ENCODE data around the gene TRIM50.
"Not testable (repeated sequence)": the region's sequence is repeated elsewhere in the genome, so short reads cannot be mapped to it uniquely, and the experiment has no call there.

TRIM50 gene

GRCh38 chr7:73313521-73313906, 14.4 kb downstream of the TRIM50 start:
- no peak for DNase-seq (ENCODE audit: low spot score)

- no peak for DNase-seq (ENCODE audit: low spot score)
These were observed 14.9 kb downstream of the TRIM50 start for GRCh38 chr7:73312831-73313520.

- DNase-seq (ENCODE audit: low spot score): not testable (repeated sequence)
These were observed 16.5 kb downstream of the TRIM50 start for GRCh38 chr7:73311421-73311820.

GRCh38 chr7:73308665-73309214, 19.1 kb downstream of the TRIM50 start, which contains the start of gene NSUN5:
TSS of gene NSUN5 (minus strand) at chr7:73308826. CDS start at chr7:73308790, 36 bp downstream.
- DNase-seq (ENCODE audit: low spot score): peak; percentile 92

GRCh38 chr7:73308074-73308664, 19.7 kb downstream of the TRIM50 start:
- no peak for DNase-seq (ENCODE audit: low spot score)

GRCh38 chr7:73307436-73307835, 20.4 kb downstream of the TRIM50 start:
- no peak for DNase-seq (ENCODE audit: low spot score)

GRCh38 chr7:73304612-73305387, 23.1 kb downstream of the TRIM50 start:
- not testable (repeated sequence) for DNase-seq (ENCODE audit: low spot score)

GRCh38 chr7:73304071-73304470, 23.8 kb downstream of the TRIM50 start:
- DNase-seq (ENCODE audit: low spot score): no peak

- DNase-seq (ENCODE audit: low spot score): no peak
These were observed 24.3 kb downstream of the TRIM50 start for GRCh38 chr7:73303546-73303945.

- DNase-seq (ENCODE audit: low spot score): not testable (repeated sequence)
These were observed 25.0 kb downstream of the TRIM50 start for GRCh38 chr7:73302846-73303245.

- DNase-seq (ENCODE audit: low spot score): not testable (repeated sequence)
These were observed 26.8 kb downstream of the TRIM50 start for GRCh38 chr7:73301108-73301507.

- DNase-seq (ENCODE audit: low spot score): not testable (repeated sequence)
These were observed 28.1 kb downstream of the TRIM50 start for GRCh38 chr7:73299812-73300211.

GRCh38 chr7:73297706-73298105, 30.2 kb downstream of the TRIM50 start:
- not testable (repeated sequence) for DNase-seq (ENCODE audit: low spot score)

GRCh38 chr7:73297235-73297634, 30.6 kb downstream of the TRIM50 start:
- not testable (repeated sequence) for DNase-seq (ENCODE audit: low spot score)

- DNase-seq (ENCODE audit: low spot score): not testable (repeated sequence)
These were observed 50.7 kb downstream of the TRIM50 start for GRCh38 chr7:73277210-73277609.

GRCh38 chr7:73267813-73268212, 60.1 kb downstream of the TRIM50 start:
- not testable (repeated sequence) for DNase-seq (ENCODE audit: low spot score)

GRCh38 chr7:73266719-73267368, 61.0 kb downstream of the TRIM50 start:
- not testable (repeated sequence) for DNase-seq (ENCODE audit: low spot score)

All from ecto neural progenitor cell (in vitro differentiated cells).